Measurements from ENCODE around the gene KCTD13. TPM values are rescaled to one million over a fixed set of nuclear protein-coding genes. Genes with fewer than 3 reads are reported as not detected.
A peak's percentile ranks its signal among the peaks of the same experiment; 100 is the strongest.
"Not testable (repeated sequence)": the region's sequence is repeated elsewhere in the genome, so short reads cannot be mapped to it uniquely, and the experiment has no call there.

KCTD13 gene
- polyA plus RNA-seq, 1 experiment = 7.4 TPM

DNA sequence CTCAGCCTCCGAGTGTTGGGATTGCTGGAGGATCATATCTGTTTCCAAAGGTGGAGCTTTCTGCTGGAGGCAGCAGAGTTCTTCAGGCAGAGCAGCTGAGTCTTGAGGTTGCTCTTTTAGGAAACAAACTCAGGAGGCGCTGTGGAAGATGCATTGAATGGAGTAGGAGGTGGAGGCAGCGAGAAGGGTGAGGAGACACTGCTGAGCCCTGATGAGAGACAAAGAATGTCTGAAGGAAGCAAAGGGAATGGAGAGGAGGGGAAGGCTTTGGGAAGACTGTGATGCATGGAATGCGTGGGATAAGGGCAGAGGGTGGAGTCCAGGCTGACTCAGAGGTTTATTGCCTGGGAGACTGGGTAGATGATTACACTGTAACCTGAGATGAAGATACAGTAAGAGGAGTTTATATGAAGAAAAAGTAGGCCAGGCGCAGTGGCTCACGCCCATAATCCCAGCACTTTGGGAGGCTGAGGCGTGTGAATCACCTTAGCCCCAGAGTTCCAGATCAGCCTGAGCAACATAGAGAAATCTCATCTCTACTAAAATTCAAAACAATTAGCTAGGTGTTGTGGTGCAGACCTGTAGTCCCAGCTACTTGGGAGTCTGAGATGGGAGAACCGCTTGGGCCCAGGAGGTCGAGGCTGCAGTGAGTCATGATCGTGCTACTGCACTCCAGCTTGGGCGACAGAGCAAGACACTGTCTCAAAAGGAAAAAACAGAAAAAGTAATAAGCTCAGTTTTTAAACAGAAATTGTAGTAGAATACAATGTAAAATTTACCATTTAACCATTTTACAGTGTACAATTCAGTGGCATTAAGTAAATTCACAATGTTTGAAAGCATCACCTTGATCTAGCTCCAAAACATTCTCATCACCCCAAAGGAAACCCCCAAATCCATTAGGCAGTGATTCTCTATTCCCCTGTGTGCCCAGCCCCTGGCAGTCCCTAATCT is 18.1 kb upstream of the KCTD13 start:
- ChIA-PET POLR2A (interaction anchor here (0.8 to 2.6 kb wide), 7 partner anchors 17 to 140 kb away, joined by 3 to 25 read pairs (median 6); partner anchors contain the start of genes HIRIP3, KCTD13, SEZ6L2 and TAOK2), CTCF (interaction anchor here (0.6 to 2.2 kb wide), 6 partner anchors 10 to 96 kb away, joined by 3 to 12 read pairs (median 6); partner anchors contain the start of genes KCTD13, TAOK2 and TMEM219)
- H3K9me3 ChIP-seq (ENCODE audit: control insufficient read depth, insufficient read depth, low read length) = peaks cover 11% of the 10 kb centered on the region
- H3K27me3 ChIP-seq (ENCODE audit: control insufficient read depth, insufficient read depth, low read length) = no peaks in the 10 kb centered on the region
- TF ChIP-seq, protein P1, sequence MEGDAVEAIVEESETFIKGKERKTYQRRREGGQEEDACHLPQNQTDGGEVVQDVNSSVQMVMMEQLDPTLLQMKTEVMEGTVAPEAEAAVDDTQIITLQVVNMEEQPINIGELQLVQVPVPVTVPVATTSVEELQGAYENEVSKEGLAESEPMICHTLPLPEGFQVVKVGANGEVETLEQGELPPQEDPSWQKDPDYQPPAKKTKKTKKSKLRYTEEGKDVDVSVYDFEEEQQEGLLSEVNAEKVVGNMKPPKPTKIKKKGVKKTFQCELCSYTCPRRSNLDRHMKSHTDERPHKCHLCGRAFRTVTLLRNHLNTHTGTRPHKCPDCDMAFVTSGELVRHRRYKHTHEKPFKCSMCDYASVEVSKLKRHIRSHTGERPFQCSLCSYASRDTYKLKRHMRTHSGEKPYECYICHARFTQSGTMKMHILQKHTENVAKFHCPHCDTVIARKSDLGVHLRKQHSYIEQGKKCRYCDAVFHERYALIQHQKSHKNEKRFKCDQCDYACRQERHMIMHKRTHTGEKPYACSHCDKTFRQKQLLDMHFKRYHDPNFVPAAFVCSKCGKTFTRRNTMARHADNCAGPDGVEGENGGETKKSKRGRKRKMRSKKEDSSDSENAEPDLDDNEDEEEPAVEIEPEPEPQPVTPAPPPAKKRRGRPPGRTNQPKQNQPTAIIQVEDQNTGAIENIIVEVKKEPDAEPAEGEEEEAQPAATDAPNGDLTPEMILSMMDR (IDR thresholded peaks at IDR 0.05; ENCODE audit: low read depth, low read length) = peak; percentile 55
- peak overlapping the region; percentile 32; the same call in 1 of the 2 replicates for H3K4me3 ChIP-seq (ENCODE audit: low read depth, low read length)
- DNase-seq (ENCODE audit: low read depth, low spot score) = peak; percentile 96
- peak overlapping the region; percentile 98 for H3K27ac ChIP-seq (ENCODE audit: low read depth, low read length)

DNA sequence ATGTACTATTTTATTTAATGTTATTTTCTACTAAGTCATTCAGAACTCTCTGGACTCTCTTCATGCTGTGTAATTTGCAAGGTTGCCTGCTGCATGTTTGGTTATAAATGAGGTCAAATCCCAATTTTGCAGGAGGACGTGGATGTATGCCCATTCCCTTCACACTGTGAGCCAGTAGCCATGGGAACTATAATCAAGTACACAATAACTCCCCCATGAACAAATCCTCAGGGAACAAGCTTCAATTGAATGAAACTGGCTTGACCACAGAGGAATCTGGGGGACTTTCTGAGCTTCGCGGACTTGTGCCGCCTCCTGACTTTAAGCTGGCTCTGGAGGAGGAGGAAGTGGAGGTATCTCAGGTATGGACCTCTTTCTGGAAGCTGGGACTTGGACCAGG is 14.6 kb upstream of the KCTD13 start:
- ChIA-PET POLR2A (no interaction called here), CTCF (interaction anchor here (0.5 kb wide), 1 partner anchor 76 kb away, joined by 4 read pairs; no protein-coding TSS in a partner anchor)
- Histone ChIP-seq H3K4me3 (ENCODE audit: low read depth, low read length) (no peak overlapping the region), H3K27ac (ENCODE audit: low read depth, low read length) (no peak overlapping the region), H3K27me3 (ENCODE audit: control insufficient read depth, insufficient read depth, low read length) (no peaks in the 10 kb centered on the region), H3K9me3 (ENCODE audit: control insufficient read depth, insufficient read depth, low read length) (peaks cover 11% of the 10 kb centered on the region)
- TF ChIP-seq, protein P1 (IDR thresholded peaks at IDR 0.05; ENCODE audit: low read depth, low read length) = no peak
- no peak for DNase-seq (ENCODE audit: low read depth, low spot score)

DNA sequence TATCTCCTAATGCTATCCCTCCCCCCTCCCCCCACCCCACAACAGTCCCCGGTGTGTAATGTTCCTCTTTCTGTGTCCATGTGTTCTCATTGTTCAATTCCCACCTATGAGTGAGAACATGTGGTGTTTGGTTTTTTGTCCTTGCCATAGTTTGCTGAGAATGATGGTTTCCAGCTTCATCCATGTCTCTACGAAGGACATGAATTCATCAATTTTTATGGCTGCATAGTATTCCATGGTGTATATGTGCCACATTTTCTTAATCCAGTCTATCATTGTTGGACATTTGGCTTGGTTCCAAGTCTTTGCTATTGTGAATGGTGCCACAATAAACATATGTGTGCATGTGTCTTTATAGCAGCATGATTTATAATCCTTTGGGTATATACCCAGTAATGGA is 5.7 kb upstream of the KCTD13 start:
- DNase-seq (ENCODE audit: low read depth, low spot score); POLR2A ChIA-PET; H3K27me3 ChIP-seq (ENCODE audit: control insufficient read depth, insufficient read depth, low read length); H3K27ac ChIP-seq (ENCODE audit: low read depth, low read length); CTCF ChIA-PET; H3K9me3 ChIP-seq (ENCODE audit: control insufficient read depth, insufficient read depth, low read length); H3K4me3 ChIP-seq (ENCODE audit: low read depth, low read length): not testable (repeated sequence)

DNA sequence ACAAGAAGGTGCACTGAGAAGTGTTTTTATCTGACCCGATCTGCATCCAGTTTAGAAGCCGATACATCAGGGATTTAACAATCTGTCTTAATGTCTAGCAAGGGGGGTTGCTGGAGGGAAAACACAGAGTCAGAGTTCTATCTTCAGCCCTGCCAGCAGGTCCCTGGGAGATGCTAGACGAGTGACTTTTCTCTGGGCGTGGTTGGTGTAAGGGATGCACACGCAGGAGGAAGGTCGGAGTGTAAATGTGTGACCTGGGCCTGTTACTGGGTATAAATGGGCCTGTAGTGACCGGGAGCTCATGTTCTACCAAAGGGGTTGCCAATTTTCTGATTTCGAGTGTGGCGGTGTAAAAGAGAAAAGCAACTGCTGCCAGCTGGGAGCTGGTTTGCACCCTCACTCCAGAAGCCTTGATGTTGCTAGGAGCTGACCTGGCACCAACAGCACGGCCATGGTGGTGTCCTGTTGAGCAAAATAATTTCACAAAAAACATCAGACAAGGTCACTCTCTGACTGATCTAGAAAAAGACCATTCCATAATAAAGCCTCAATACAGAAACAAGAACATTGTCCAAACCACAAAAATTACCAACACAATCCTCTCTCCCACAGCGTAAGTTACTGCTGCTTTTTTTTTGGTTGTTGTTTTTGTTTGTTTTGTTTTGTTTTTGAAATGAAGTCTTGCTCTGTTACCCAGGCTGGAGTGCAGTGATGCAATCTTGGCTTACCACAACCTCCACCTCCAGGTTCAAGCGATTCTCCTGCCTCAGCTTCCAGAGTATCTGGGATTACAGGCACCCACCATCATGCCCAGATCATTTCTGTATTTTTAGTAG is 1.3 kb upstream of the KCTD13 start:
- no peaks in the 10 kb centered on the region; the same call in 1 of the 2 replicates for H3K9me3 ChIP-seq (ENCODE audit: control insufficient read depth, insufficient read depth, low read length)
- ChIA-PET CTCF (interaction anchor here (0.9 to 2.4 kb wide), 2 partner anchors 17 to 35 kb away, joined by 7 read pairs; partner anchors contain the start of gene TMEM219), POLR2A (interaction anchor here (0.7 to 2.7 kb wide), 11 partner anchors 12 to 138 kb away, joined by 3 to 25 read pairs (median 4); partner anchors contain the start of genes ALDOA and TAOK2)
- no peaks in the 10 kb centered on the region for H3K27me3 ChIP-seq (ENCODE audit: control insufficient read depth, insufficient read depth, low read length)
- peak overlapping the region; percentile 96 for H3K4me3 ChIP-seq (ENCODE audit: low read depth, low read length)
- H3K27ac ChIP-seq (ENCODE audit: low read depth, low read length) = peak overlapping the region; percentile 73
- TF ChIP-seq, protein P1 (IDR thresholded peaks at IDR 0.05; ENCODE audit: low read depth, low read length) = no peak
- DNase-seq (ENCODE audit: low read depth, low spot score) = no peak

DNA sequence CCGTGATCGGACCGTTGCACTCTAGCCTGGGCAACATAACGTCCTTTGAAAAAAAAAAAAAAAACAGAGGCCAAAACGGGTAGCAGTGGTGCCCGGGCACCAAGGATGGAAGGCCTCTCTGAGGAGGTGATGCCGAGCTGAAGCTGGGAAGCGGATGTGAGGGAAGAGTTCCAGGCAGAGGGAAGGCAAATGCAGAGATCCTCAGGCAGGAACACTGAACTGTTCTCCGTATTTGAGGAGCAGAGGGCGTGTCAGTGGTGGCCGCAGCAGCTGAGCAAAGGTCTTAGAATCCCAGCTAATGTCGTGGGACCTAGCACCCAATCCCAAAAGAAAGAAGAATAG is 656 bp upstream of the KCTD13 start:
- no peaks in the 10 kb centered on the region; the same call in 1 of the 2 replicates for H3K9me3 ChIP-seq (ENCODE audit: control insufficient read depth, insufficient read depth, low read length)
- DNase-seq (ENCODE audit: low read depth, low spot score) = no peak
- ChIA-PET CTCF (interaction anchor here (0.9 to 2.4 kb wide), 2 partner anchors 17 to 35 kb away, joined by 7 read pairs; partner anchors contain the start of gene TMEM219), POLR2A (interaction anchor here (0.7 to 2.7 kb wide), 12 partner anchors 12 to 139 kb away, joined by 3 to 25 read pairs (median 4); partner anchors contain the start of genes ALDOA, HIRIP3, INO80E and TAOK2)
- peak overlapping the region; percentile 73 for H3K27ac ChIP-seq (ENCODE audit: low read depth, low read length)
- H3K27me3 ChIP-seq (ENCODE audit: control insufficient read depth, insufficient read depth, low read length) = no peaks in the 10 kb centered on the region
- peak overlapping the region; percentile 96 for H3K4me3 ChIP-seq (ENCODE audit: low read depth, low read length)
- TF ChIP-seq, protein P1 (IDR thresholded peaks at IDR 0.05; ENCODE audit: low read depth, low read length) = no peak

Measured in AG04450 (cell line).